Neural crest cell (in vitro differentiated cells): ENCODE measurements around the gene ADAMTS7. TPM values are rescaled to one million over a fixed set of nuclear protein-coding genes. Genes with fewer than 3 reads are reported as not detected.
"Not testable (repeated sequence)": the region's sequence is repeated elsewhere in the genome, so short reads cannot be mapped to it uniquely, and the experiment has no call there.

Experiments used
- DNase-seq: peaks from one replicate; pipeline ENCODE4 v3.0.0; 2021; ENCODE audit warnings: low read depth, mixed read lengths, low spot score
- H3K27ac Mint-ChIP-seq: one replicate; pipeline ENCODE4 v1.8.0; 2021; ENCODE audit warnings: mild to moderate bottlenecking, mixed read lengths; ENCODE audit not compliant: unreplicated experiment
- H3K27me3 Mint-ChIP-seq: 2 replicates; pipeline ENCODE4 v1.8.0; 2021; ENCODE audit warnings: low read depth, mild to moderate bottlenecking, mixed read lengths
- H3K36me3 Mint-ChIP-seq: 2 replicates; pipeline ENCODE4 v1.8.0; 2021; ENCODE audit warnings: low read depth, mild to moderate bottlenecking, mixed read lengths
- H3K4me1 Mint-ChIP-seq: 2 replicates; pipeline ENCODE4 v1.8.0; 2021; ENCODE audit warnings: mixed read lengths
- H3K4me3 Mint-ChIP-seq: one replicate; pipeline ENCODE4 v1.8.0; 2021; ENCODE audit warnings: mild to moderate bottlenecking, mixed read lengths
- H3K9me3 Mint-ChIP-seq: 2 replicates; pipeline ENCODE4 v1.8.0; 2021; ENCODE audit warnings: mixed read lengths
- CTCF ChIP-seq: fragments of 200-600 bp; sonication (generic); conservative IDR thresholded peaks from 2 replicates; pipeline ENCODE4 v1.5.0; 2021; ENCODE audit warnings: antibody characterized with exemption, mild to moderate bottlenecking
- total RNA-seq: library from RNA; stranded (reverse); gene quantifications from 2 replicates; pipeline ENCODE4 v1.2.1, GENCODE V29; 2021

The ADAMTS7 gene
- total RNA-seq, 1 donor from 2014 or later: 68.2 TPM

- H3K4me1 Mint-ChIP-seq: peaks cover 33% of the 10 kb centered on the region
- no peak for TF ChIP-seq CTCF
- no peaks in the 10 kb centered on the region for H3K27me3 Mint-ChIP-seq
- H3K36me3 Mint-ChIP-seq: peaks cover 3% of the 10 kb centered on the region
- DNase-seq: no peak
- no peak overlapping the region for H3K27ac Mint-ChIP-seq
- H3K4me3 Mint-ChIP-seq: no peak overlapping the region
- peaks cover 3% of the 10 kb centered on the region for H3K9me3 Mint-ChIP-seq
Observed at GRCh38 chr15:78807359-78807758, 3.9 kb downstream of the ADAMTS7 start.

GRCh38 chr15:78804391-78804792 lies 6.9 kb downstream of the ADAMTS7 start:
- Mint-ChIP-seq H3K9me3 (peaks cover 3% of the 10 kb centered on the region), H3K4me3 (no peak overlapping the region), H3K4me1 (peaks cover 20% of the 10 kb centered on the region), H3K36me3 (peaks cover 3% of the 10 kb centered on the region), H3K27ac (no peak overlapping the region), H3K27me3 (no peaks in the 10 kb centered on the region)
- TF ChIP-seq CTCF: no peak
- no peak for DNase-seq

- Mint-ChIP-seq H3K9me3 (no peaks in the 10 kb centered on the region), H3K36me3 (no peaks in the 10 kb centered on the region)
Observed at GRCh38 chr15:78800806-78801205, 10.5 kb downstream of the ADAMTS7 start.

GRCh38 chr15:78800189-78800588 lies 11.1 kb downstream of the ADAMTS7 start:
- DNase-seq: no peak
- Mint-ChIP-seq H3K36me3 (no peaks in the 10 kb centered on the region), H3K27ac (no peak overlapping the region), H3K9me3 (no peaks in the 10 kb centered on the region), H3K4me1 (peaks cover 5% of the 10 kb centered on the region), H3K4me3 (no peak overlapping the region), H3K27me3 (no peaks in the 10 kb centered on the region)
- no peak for TF ChIP-seq CTCF

More at GRCh38 chr15:78800806-78801205, 10.5 kb downstream of the ADAMTS7 start:
- Mint-ChIP-seq H3K27me3 (no peaks in the 10 kb centered on the region), H3K4me3 (no peak overlapping the region), H3K4me1 (peaks cover 5% of the 10 kb centered on the region), H3K27ac (no peak overlapping the region)
- no peak for TF ChIP-seq CTCF
- DNase-seq: no peak

- H3K4me3 Mint-ChIP-seq, H3K36me3 Mint-ChIP-seq, H3K9me3 Mint-ChIP-seq, H3K27me3 Mint-ChIP-seq, H3K4me1 Mint-ChIP-seq, H3K27ac Mint-ChIP-seq, DNase-seq: not testable (repeated sequence)
Observed at GRCh38 chr15:78799102-78799501, 12.2 kb downstream of the ADAMTS7 start.

- H3K9me3 Mint-ChIP-seq: not testable (repeated sequence)
Observed at GRCh38 chr15:78798355-78798754, 12.9 kb downstream of the ADAMTS7 start.

GRCh38 chr15:78797951-78798350 lies 13.3 kb downstream of the ADAMTS7 start:
- H3K4me3 Mint-ChIP-seq: no peak overlapping the region
- H3K36me3 Mint-ChIP-seq: no peaks in the 10 kb centered on the region
- no peaks in the 10 kb centered on the region for H3K9me3 Mint-ChIP-seq
- H3K27me3 Mint-ChIP-seq: no peaks in the 10 kb centered on the region
- H3K4me1 Mint-ChIP-seq: no peaks in the 10 kb centered on the region
- H3K27ac Mint-ChIP-seq: peak overlapping the region; percentile 35
- no peak for TF ChIP-seq CTCF
- DNase-seq: no peak

More at GRCh38 chr15:78798355-78798754, 12.9 kb downstream of the ADAMTS7 start:
- not testable (repeated sequence) for H3K4me1 Mint-ChIP-seq, H3K4me3 Mint-ChIP-seq, DNase-seq, H3K27me3 Mint-ChIP-seq, H3K36me3 Mint-ChIP-seq
- H3K27ac Mint-ChIP-seq: peak overlapping the region; percentile 35
